ENCODE measurements around the gene E2F4.

The E2F4 gene

DNA sequence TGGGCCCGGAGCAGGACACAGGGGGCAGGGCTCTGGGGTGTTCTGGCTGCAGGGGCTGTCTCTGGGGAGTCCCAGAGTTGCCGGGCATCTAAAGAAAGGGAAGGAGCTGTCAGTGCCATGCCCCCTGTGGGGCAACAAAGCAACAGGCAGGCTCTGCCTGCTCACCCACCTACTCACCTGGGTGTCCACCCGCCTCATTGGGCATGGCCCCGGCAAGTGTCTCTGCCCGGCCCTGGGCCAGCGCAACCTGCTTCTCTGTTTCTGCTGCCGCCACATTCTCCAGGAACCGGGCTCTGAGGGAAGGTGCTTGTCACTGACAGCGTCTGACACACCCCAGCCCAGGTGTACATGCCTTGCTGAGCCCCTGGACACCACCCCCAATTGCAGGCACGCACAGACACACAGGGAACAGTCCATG lies 42.2 kb downstream of the E2F4 start:
- no peak for DNase-seq (ENCODE audit: low read depth, low spot score)

GRCh38 chr16:67235816-67236562 lies 44.0 kb downstream of the E2F4 start:
- no peak for DNase-seq (ENCODE audit: low read depth, low spot score)

GRCh38 chr16:67236563-67237395 lies 44.8 kb downstream of the E2F4 start:
- DNase-seq (ENCODE audit: low read depth, low spot score) = no peak

DNA sequence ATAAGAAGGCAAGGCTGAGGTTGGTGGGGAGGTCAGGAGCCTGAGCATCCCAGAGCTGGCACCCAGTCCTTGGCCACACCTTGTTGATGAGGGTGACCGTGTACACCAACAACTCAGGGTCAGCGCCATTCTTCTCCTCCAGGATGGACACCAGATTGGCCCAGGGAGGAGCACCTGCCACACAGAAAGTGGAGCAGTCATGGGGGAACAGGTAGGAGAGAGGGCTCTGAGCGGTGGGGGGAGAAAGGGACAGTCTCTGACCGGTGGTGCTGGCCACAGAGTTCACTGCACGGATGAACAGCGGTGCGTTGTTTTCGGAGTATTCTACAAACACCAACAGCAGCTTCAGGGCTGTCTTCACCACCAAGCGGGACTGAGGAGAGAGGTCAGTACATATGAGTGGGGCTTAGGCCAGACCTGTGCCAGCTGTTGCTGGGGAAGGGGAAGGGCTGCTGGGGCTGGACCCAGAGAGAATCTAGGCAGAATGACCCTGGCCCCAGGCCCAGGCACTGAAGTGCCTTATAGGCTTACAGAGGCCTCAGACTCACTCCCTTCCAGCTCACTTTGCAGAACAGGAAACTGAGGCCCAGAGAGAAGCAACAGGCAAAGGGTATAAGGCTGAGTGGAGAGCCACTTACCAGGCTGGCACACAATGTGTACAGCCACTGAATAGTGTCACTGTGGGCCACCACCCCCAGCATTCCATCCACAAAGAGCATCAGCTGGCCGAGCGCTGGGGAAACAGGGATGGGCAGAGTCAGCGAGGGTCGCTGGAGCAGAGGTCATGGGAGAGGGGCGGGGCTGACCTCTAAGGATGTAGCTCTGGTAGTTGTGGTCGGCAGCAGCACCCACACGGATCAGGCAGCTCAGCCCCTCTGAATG lies 45.7 kb downstream of the E2F4 start:
- DNase-seq (ENCODE audit: low read depth, low spot score) = no peak

DNA sequence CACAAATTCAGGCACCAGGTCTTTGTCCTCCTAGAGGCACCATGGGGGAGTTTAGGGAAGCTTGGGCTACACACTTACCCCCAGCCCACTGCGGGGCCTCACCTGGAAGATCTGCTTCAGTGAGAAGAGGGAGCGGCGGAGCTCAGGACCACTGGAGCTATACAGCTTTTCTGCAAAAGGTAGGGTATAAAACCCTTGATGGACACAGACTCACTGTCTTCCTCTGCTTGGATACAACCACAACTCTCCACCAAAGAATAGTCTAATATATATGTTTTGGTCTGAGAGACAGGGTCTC lies 46.3 kb downstream of the E2F4 start:
- DNase-seq (ENCODE audit: low read depth, low spot score) = no peak

- DNase-seq (ENCODE audit: low read depth, low spot score) = no peak
Measured at GRCh38 chr16:67238806-67239470, 47.0 kb downstream of the E2F4 start.

- DNase-seq (ENCODE audit: low read depth, low spot score) = no peak
Measured at GRCh38 chr16:67240506-67240905, 48.6 kb downstream of the E2F4 start.

- peak; percentile 33 for DNase-seq (ENCODE audit: low read depth, low spot score)
Measured at GRCh38 chr16:67241008-67241900, 49.3 kb downstream of the E2F4 start.

DNA sequence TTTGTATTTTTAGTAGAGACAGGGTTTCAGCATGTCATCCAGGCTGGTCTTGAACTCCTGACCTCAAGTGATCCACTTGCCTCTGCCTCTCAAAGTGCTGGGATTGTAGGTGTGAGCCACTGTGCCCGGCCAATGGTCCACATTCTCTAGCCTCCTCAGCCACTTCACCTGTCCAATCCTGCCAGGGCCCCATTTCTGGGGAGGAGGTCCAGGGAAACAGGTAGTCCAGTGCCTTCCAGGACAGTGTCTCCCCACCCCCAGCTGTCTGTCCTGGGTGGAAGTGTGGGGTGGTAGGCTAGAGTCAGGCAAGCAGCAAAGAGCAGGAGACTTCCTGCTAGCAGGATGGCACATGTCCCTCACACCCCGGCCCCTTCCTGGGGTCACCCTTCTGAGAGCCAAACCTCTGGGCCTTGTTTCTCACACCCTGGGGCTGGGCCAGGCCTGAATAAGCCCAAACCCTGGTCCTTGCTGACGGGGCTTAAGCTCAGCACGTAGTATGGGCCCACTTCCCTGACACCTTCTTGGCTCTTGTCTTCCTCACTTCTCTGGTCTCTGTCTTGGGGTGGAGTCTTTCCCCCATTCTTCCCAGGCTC lies 50.3 kb downstream of the E2F4 start:
- DNase-seq (ENCODE audit: low read depth, low spot score) = no peak

GRCh38 chr16:67243481-67243880 lies 51.5 kb downstream of the E2F4 start:
- no peak for DNase-seq (ENCODE audit: low read depth, low spot score)

DNA sequence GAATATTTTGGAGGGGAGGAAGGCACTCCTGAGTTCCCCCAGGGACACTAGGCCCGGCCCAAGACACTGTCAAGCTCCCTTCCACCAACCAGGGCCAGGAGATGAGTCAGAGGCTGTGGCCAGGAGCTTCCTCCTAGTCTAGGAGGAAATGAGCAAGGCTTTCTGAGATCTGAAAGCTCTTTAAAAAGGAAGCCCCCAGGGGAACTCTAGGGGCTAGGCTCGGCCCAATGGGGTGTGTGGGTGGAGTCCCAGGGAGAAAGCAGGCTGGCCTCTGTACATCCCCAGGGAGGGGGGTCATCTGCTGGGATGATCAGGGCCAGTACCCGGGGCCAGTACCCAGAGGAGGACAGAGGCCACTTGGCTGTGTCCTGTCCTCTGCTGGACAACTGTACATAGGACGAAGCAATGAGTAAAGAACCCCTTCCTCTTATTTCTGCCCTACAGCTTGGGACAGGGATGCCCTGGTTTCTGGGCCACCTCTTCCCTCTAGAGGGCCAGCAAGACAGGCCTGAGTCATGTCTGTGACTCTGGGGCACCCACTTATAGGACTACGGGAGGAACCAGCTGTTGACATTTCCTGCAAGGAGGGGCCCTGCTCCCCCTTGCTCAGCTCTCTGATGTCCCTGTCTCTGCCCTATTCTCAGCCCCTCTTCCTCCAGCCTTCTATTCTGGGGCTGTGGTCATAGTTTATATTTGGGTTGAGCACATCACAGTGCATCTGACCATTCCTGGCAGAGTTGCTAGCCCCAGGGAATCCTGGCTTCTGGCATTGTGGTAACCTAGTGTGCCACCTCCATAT lies 52.6 kb downstream of the E2F4 start:
- no peak for DNase-seq (ENCODE audit: low read depth, low spot score)

DNA sequence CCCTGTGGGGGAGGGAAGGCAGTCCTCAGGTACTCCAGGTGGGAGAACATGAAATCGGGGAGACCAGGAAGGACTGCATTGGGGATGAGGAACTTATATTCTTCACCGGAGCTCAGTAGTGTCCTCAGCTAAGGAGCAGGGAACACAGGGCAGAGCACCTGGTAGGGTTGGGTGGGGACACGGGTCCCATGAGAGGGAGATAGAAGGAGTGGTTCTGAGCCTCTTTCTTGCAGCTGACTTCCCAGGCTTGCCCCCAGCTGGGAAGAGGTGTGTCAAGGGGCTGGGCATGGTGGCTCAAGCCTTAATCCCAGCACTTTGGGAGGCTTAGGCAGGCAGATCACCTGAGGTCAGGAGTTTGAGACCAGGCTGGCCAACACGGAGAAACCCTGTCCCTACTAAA lies 53.2 kb downstream of the E2F4 start:
- DNase-seq (ENCODE audit: low read depth, low spot score) = no peak

GRCh38 chr16:67245674-67246080 lies 53.7 kb downstream of the E2F4 start:
- no peak for DNase-seq (ENCODE audit: low read depth, low spot score)

GRCh38 chr16:67246081-67246755 lies 54.3 kb downstream of the E2F4 start:
- DNase-seq (ENCODE audit: low read depth, low spot score) = peak; percentile 73

GRCh38 chr16:67246756-67247191 lies 54.8 kb downstream of the E2F4 start:
- no peak for DNase-seq (ENCODE audit: low read depth, low spot score)

DNA sequence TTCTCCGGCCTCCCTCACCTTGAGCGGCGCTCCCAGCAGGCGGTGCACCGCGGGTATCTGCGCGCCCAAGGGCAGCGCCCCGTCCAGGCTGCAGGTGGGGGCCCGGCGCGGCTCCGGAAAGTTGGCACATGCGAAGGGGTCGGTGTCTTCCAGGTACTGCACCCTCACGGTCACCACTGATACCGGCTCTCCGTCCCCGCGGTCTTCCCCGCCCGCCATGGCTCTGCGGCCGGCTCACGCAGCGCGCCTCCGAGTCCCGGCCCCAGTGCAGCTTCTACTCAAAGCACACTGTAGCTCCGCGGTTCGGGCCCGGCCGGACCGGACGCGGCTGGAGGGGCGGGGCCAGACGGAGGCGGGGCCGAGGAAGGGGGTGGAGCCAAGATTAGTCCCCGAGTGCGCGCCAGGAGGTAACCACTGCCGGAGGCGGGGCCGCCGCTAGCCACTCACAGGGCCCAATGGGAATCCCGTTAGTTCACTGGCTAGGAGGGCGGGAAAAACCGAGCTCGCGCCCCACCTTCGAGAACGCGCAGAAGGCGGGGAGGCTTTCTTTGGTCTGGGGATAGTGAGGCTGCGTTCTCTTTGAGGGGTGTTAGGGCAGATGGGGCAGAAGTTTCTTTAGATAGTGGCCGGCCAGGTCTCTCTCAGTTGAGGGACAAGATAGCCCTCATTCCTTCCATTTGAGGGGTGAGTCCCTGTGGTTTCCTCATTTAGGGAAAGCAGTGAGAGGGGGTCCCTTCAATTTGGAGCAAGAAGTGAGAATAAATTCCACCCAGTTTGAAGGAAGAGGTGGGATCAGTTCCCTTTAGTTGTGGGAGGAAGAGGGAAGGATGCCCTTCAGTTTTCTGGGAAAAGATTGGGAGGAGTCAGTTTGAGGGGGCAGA lies 55.5 kb downstream of the E2F4 start, which contains the start of gene FHOD1:
TSS of gene FHOD1 (minus strand) at position 290 of the 881 bp plus-strand sequence. CDS start at position 219, 71 bp downstream.
- DNase-seq (ENCODE audit: low read depth, low spot score) = peak; percentile 72

DNA sequence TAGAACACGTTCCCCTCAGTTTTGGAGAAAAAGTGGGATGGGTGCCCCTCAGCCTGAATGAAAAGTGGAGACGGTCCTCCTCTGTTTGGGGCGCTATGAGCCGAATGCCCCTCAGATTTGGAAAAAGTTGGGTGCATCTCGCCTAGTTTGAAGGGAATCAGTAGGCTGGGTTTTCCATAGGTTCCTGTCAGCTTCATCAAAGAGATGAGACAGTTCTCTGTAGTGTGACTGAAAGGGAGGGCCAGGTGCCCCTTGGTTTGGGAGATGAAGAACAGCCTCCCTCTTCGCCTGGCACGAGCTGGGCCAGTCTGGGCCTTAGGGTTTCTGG lies 56.1 kb downstream of the E2F4 start:
- no peak for DNase-seq (ENCODE audit: low read depth, low spot score)

All from smooth muscle cell of the brain vasculature (primary cell).